ENCODE data around the gene NAP1L4.
A peak's percentile ranks its signal among the peaks of the same experiment; 100 is the strongest.
"Not testable (repeated sequence)": the region's sequence is repeated elsewhere in the genome, so short reads cannot be mapped to it uniquely, and the experiment has no call there.

NAP1L4 gene

DNA sequence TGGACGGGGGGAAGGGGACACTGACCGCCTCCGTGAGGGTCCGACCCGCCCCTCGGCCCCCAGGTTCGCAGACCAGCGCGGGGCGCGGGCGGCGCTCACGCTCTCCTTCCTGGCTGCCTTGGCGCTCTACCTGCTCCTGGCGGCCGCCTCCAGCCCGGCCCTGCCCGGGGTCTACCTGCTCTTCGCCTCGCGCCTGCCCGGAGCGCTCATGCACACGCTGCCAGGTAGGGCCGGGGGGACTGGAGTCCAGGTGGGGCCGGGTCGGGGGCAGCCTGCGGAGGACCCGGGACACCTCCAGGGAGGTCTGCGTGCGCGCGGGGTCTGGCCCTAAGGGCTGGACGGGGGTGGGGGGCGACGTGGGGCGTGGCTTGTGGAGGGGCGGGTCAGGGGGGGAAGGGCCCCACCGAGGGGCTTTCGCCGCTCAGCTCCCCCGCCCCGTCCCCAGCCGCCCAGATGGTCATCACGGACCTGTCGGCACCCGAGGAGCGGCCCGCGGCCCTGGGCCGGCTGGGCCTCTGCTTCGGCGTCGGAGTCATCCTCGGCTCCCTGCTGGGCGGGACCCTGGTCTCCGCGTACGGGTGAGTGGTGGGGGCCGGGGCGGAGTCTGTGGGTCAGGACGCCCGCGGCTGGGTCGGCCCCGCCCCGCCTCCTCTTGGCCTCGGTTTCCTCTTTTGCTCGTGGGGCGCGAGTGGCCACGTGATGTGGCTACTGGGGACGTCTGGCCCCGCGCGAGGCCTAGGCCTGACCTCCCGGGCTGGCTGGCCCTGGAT lies 82.8 kb downstream of the NAP1L4 start:
- DNase-seq (ENCODE audit: low read depth in 2 of 2) = no peak

GRCh38 chr11:2908130-2908529 lies 84.0 kb downstream of the NAP1L4 start:
- DNase-seq (ENCODE audit: low read depth in 2 of 2) = no peak

- not testable (repeated sequence) for DNase-seq (ENCODE audit: low read depth in 2 of 2)
Observed at GRCh38 chr11:2905299-2905698, 86.8 kb downstream of the NAP1L4 start.

DNA sequence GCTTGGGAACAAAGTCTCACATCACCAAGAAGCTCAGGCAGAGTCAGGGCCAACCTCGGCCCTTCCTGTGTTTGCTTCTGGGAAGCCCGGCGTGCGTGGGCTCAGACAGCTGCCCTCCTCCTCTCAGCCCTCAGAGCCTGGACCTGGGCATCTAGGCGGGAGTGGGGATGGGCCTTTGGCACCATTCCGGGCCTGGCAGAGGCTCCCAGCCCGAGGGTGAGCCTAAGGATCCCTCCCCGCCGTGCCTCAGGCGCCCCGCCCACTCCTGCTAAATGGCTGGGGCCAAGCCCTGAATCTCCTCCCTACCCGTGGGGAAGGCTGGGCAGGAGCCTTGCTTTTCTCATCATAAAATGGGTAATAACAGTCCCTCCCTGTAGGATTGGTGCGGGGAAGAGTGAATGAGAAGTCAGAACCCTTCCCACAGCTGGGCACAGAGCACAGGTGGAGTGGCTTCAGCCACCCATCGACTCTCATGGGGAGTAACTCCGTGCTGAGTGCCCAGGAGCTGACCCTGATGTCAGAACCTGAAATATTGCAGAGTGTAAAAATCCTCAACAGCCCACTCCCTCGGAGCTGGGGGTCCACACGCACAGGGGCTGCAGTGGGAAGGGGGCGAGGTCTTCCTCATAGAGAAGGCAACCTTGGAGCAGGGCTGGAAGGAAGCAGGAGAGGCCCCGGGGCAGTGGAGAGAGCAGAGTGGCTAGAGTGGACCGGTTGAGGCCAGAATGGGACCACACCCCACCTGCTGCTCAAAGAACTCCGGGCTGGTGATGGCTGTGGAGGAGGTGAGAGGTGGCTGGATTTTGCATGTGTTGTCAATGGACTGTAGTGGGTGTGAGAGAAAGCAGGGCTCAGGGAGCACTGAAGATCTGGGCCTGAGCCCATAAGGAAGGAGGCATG lies 87.7 kb downstream of the NAP1L4 start:
- no peak for DNase-seq (ENCODE audit: low read depth in 2 of 2)

GRCh38 chr11:2903672-2904011 lies 88.5 kb downstream of the NAP1L4 start:
- DNase-seq (ENCODE audit: low read depth in 2 of 2) = no peak

DNA sequence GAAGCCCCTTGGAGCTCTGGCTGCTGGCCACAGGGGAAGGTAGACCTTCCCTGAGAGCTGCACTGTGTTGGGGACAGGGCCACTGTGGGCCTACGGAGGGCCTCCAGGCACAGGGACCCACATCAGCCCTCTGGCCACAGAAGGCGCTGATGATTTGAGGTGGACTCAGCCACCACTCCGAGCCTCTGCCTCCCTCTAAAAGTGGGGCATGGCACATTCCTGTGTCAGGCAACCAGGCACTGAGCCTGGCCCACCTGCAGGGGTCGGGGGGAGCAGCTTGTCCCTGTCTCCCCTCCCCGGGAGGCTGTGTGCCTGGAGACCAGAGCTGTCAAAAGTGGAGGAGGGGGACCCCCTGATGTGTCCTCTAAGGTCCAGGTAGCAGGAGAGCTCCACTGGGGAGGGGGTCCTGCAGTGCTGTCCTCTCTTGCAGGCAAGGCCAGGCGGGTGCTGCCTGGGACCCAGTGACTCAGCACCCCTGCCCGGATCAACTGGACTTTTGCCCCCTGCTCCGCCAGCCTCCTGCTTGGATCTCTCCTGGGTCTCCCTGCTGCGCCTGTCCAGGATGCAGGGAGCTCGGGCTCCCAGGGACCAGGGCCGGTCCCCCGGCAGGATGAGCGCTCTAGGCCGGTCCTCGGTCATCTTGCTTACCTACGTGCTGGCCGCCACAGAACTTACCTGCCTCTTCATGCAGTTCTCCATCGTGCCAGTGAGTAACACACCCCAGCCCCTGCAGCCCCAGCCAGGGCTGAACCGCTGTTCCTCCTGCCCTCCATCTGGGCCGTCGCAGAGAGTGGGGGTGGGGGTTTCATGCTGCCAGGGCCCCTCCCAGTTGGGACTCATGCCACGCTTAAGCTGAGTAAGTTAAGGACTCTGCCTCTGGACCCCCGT lies 89.1 kb downstream of the NAP1L4 start:
- DNase-seq (ENCODE audit: low read depth in 2 of 2) = no peak

GRCh38 chr11:2901854-2902783 lies 90.0 kb downstream of the NAP1L4 start:
- DNase-seq (ENCODE audit: low read depth in 2 of 2) = peak; percentile 95 to 97

- no peak for DNase-seq (ENCODE audit: low read depth in 2 of 2)
Observed at GRCh38 chr11:2901196-2901796, 90.8 kb downstream of the NAP1L4 start.

GRCh38 chr11:2899080-2899783 lies 92.9 kb downstream of the NAP1L4 start:
- no peak for DNase-seq (ENCODE audit: low read depth in 2 of 2)

DNA sequence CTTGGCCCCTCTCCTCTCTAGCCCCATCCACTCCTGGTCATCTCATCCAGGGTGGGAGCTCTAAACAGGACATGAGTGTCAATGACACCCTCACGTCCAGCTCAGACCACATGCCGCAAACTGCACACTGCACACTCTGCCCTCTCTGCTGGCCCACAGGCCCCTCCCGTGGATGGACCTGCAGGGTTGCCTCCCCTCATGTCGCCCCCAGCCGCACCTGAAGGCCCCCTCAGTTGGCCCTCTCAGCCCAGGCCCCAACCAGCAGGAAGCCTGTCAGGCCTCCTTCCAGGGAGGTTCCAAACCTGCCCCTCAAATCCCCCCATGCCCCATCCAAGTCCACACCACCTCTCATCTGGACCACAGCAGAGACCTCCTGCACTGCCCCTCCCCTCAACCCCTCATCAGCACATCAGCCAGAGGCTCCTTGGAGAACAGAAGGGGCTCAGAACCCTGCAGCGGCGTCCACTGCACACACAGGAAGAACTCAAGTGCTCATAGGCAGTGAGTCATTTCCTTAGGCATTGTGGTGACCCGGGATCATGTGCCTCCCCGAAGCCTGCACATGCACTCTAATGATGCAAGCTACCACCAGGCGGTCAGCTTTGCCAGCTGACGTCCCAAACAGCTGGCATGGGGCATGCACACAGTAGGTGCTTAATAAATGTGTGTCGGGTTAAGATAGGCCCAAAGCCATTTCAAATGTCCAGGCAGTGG lies 93.6 kb downstream of the NAP1L4 start:
- DNase-seq (ENCODE audit: low read depth in 2 of 2) = peak in 1 of 2 donors; percentile 41

DNA sequence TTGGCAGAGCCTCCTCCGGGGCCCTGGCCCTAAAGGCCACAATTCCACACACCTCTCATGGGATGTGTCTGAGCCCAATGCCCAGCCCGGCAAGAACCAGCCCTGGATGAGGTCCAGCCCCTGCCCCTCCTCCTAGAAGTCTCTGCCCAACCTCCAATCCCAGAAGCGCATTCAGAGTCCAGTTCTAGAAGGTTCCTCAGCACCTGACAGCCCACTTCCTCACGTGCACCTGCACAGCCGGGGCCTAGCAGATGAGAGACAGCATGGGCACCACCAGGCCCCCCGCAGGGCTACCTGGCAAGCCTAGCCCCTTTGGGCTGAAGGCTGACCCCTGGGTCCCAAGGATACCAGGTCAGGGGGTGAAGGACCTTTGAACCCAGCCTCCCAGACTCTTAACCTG lies 95.1 kb downstream of the NAP1L4 start:
- no peak for DNase-seq (ENCODE audit: low read depth in 2 of 2)

GRCh38 chr11:2896047-2896446 lies 96.1 kb downstream of the NAP1L4 start:
- no peak for DNase-seq (ENCODE audit: low read depth in 2 of 2)

Measured in stimulated activated CD8-positive, alpha-beta memory T cell treated with anti-CD3 and anti-CD28 coated beads, Interleukin-2, amount 100 ng/mL, for 48 hours (primary cell).